PC-9 (cell line): ENCODE measurements around the gene DOK3.

Source experiments
- CTCF ChIP-seq: fragments of 200-600 bp; sonication (generic); conservative IDR thresholded peaks from 2 replicates; pipeline ENCODE4 v1.6.1; 2017; ENCODE audit warnings: mixed run types, antibody characterized with exemption, mild to moderate bottlenecking, moderate library complexity
- EZH2 ChIP-seq: fragments of 200-600 bp; sonication (generic); IDR thresholded peaks from 2 replicates; pipeline ENCODE4 v1.8.0; 2017; ENCODE audit warnings: antibody characterized with exemption, low read depth

GRCh38 chr5:177467436-177467835, 42.2 kb downstream of the DOK3 start:
- TF ChIP-seq CTCF: no peak
- TF ChIP-seq EZH2: no peak
